ENCODE measurements around the gene SLC45A3. TPM values are rescaled to one million over a fixed set of nuclear protein-coding genes. Genes with fewer than 3 reads are reported as not detected.

SLC45A3 gene
- total RNA-seq, 1 experiment from 2014 or later, result 12.3 TPM

DNA sequence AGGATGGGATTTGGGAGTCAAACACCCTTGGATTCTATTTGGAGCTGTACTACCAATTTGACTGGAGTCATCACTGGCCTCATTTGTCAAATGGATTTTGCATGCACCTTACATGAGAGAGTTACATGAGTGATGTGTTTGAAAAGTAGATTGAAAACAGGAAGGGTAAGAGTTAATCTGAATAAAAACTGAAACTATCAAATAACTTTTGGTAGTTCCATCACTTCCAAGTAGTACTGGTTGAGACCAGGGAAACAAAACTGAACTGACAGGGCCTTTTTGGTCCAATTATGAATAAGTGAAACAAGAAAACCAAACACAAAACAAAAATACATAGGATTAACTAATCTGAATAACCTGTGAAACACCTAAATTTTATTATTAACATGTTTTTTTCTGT is 39.5 kb upstream of the SLC45A3 start:
- Histone ChIP-seq H3K4me3 (replicated peaks in 1 of 2; ENCODE audit: low read depth in 1 of 2, low read length in 2 of 2) (no peak overlapping the region), H3K9me3 (ENCODE audit: control insufficient read depth in 1 of 2, insufficient read depth in 1 of 2, low read depth in 1 of 2, low read length in 2 of 2) (no peaks in the 10 kb centered on the region), H2AFZ (ENCODE audit: low read depth, low read length, poor library complexity, severe bottlenecking) (no peak overlapping the region), H3K9ac (ENCODE audit: low read length) (no peak overlapping the region), H3K27me3 (ENCODE audit: insufficient read depth, low read length) (no peaks in the 10 kb centered on the region), H3K79me2 (ENCODE audit: insufficient read depth, low read length) (peaks cover 17% of the 10 kb centered on the region), H3K9me2 (ENCODE audit: insufficient read depth) (no peaks in the 10 kb centered on the region), H3K27ac (ENCODE audit: low read depth, low read length) (no peak overlapping the region), H3K36me3 (ENCODE audit: control insufficient read depth in 1 of 2, insufficient read depth in 2 of 2, low read length in 2 of 2) (peaks cover 51 to 65% of the 10 kb centered on the region in 2 experiments), H3K4me1 (ENCODE audit: control insufficient read depth in 1 of 2, insufficient read depth in 2 of 2, low read length in 2 of 2) (no peaks in the 10 kb centered on the region), H4K20me1 (ENCODE audit: insufficient read depth) (peaks cover 10% of the 10 kb centered on the region; the same call in 1 of the 2 replicates), H3K4me2 (ENCODE audit: low read length) (no peak overlapping the region)
- RAD21 ChIA-PET (ENCODE audit: low non-redundant PET in 1 of 2, low total read pairs in 2 of 2, uncharacterized antibody in 2 of 2, unreplicated experiment in 2 of 2), result no interaction called here
- TF ChIP-seq ZFX (IDR thresholded peaks at IDR 0.05) (no peak), CEBPB (IDR thresholded peaks at IDR 0.05; ENCODE audit: low read depth) (no peak), TCF7L2 (IDR thresholded peaks at IDR 0.05; ENCODE audit: borderline replicate concordance, extremely low read depth, insufficient read depth, insufficient read length) (no peak), JUND (IDR thresholded peaks at IDR 0.05) (no peak), ZNF274 (IDR thresholded peaks at IDR 0.05; ENCODE audit: low read depth, low read length) (no peak), POLR2AphosphoS5 (IDR thresholded peaks at IDR 0.05; ENCODE audit: low read depth, low read length) (no peak), SIN3A (IDR thresholded peaks at IDR 0.05; ENCODE audit: low read depth) (no peak), EZH2 (IDR thresholded peaks at IDR 0.05) (no peak), MAX (IDR thresholded peaks at IDR 0.05) (no peak), CTCF (IDR thresholded peaks at IDR 0.05 in 2 of 3, conservative IDR thresholded peaks at IDR 0.05 in 1 of 3; ENCODE audit: borderline replicate concordance in 1 of 3, insufficient read depth in 1 of 3, low read depth in 2 of 3, low read length in 2 of 3) (no peak), SP1 (IDR thresholded peaks at IDR 0.05; ENCODE audit: low read depth) (no peak), ZBTB33 (IDR thresholded peaks at IDR 0.05; ENCODE audit: extremely low read depth, insufficient replicate concordance, low read length) (no peak), CBX3 (IDR thresholded peaks at IDR 0.05; ENCODE audit: low read depth) (no peak), POLR2A (IDR thresholded peaks at IDR 0.05; ENCODE audit: borderline replicate concordance, extremely low read depth, insufficient read depth, insufficient read length) (no peak), FOSL1 (IDR thresholded peaks at IDR 0.05; ENCODE audit: low read depth) (no peak), SRF (IDR thresholded peaks at IDR 0.05; ENCODE audit: low read depth) (no peak)
- TF ChIP-seq, protein P1, sequence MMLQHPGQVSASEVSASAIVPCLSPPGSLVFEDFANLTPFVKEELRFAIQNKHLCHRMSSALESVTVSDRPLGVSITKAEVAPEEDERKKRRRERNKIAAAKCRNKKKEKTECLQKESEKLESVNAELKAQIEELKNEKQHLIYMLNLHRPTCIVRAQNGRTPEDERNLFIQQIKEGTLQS (IDR thresholded peaks at IDR 0.05), result no peak
- DNase-seq (ENCODE audit: low read depth, low spot score) (no peak), ATAC-seq (no peak)
- POLR2A ChIA-PET, result no interaction called here
- no TSS peak for BruUV-seq (replicated peaks)
- intact Hi-C loops (cut with micrococcal nuclease), result no loop called here
- CTCF ChIA-PET, result interaction anchor here (2.5 kb wide), 1 partner anchor 8 kb away, joined by 7 read pairs; no protein-coding TSS in a partner anchor
